ENCODE measurements around the gene GLIS1. TPM values are rescaled to one million over a fixed set of nuclear protein-coding genes. Genes with fewer than 3 reads are reported as not detected.

GLIS1 gene
- polyA plus RNA-seq, 3 donors, result not detected

DNA sequence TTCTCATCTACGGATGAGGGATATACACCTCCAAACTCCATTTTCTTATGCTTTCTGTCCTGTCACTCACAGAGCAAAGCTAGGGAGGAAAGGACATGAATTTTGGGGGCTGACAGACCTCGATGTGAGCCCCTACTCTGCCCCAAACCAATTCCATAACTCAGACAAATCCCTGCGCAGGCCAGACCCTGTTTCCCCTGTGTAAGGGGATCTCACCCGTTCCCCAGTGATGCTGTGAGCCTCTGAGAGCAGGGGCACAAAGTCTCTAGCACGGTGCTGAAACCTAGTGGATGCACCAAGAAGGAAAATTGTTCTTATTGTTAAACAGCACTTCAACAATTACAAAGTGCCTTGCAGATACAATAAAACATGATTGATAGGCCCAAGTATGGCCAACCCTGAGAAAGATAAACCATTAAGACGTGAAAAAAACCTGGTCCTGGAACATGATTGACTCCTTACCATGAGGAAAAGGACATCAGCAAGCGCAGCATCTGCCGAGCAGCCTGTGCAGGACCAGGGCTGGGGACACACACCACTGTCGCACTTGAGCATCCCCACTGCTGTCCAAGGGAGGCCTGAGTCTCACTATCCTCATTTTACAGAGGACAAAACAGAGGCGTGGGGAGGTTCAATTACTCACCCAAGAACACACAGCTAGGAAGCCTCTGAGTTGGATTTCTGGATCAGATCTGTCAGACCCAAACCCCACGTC lies 137.8 kb downstream of the GLIS1 start:
- Histone ChIP-seq H3K79me2 (ENCODE audit: insufficient read depth, low read length) (no peaks in the 10 kb centered on the region), H3K27me3 (ENCODE audit: control insufficient read depth in 2 of 2, insufficient read depth in 2 of 2, low read length in 2 of 2) (no peaks in the 10 kb centered on the region), H3K9me3 (replicated peaks in 1 of 2; ENCODE audit: control insufficient read depth in 1 of 2, insufficient read depth in 1 of 2, low read length in 2 of 2) (no peaks in the 10 kb centered on the region), H3K4me1 (ENCODE audit: control insufficient read depth in 1 of 2, insufficient read depth in 2 of 2, low read length in 2 of 2) (no peaks in the 10 kb centered on the region), H3K4me3 (replicated peaks in 1 of 3; ENCODE audit: low read depth in 2 of 3, low read length in 3 of 3) (no peak overlapping the region), H3K36me3 (replicated peaks in 1 of 2; ENCODE audit: control insufficient read depth in 1 of 2, insufficient read depth in 2 of 2, low read length in 2 of 2) (no peaks in the 10 kb centered on the region), H3K27ac (ENCODE audit: low read depth in 1 of 2, low read length in 2 of 2) (no peak overlapping the region), H3K4me2 (replicated peaks; ENCODE audit: extremely low read depth, low read length, poor library complexity, severe bottlenecking) (no peak overlapping the region), H4K20me1 (ENCODE audit: insufficient read depth, low read length) (no peaks in the 10 kb centered on the region), H2AFZ (ENCODE audit: insufficient read depth, low read depth, low read length, poor library complexity, severe bottlenecking) (no peak overlapping the region), H3K9ac (ENCODE audit: insufficient read depth, low read length, poor library complexity, severe bottlenecking) (no peak overlapping the region)
- Mint-ChIP-seq H3K27ac (no peak overlapping the region), H3K36me3 (no peaks in the 10 kb centered on the region), H3K27me3 (ENCODE audit: low read depth in 3 of 3) (peaks cover 0 to 12% (median 0%) of the 10 kb centered on the region in 3 donors), H3K4me1 (no peaks in the 10 kb centered on the region), H3K9me3 (no peaks in the 10 kb centered on the region), H3K4me3 (no peak overlapping the region)
- TF ChIP-seq, protein P1, sequence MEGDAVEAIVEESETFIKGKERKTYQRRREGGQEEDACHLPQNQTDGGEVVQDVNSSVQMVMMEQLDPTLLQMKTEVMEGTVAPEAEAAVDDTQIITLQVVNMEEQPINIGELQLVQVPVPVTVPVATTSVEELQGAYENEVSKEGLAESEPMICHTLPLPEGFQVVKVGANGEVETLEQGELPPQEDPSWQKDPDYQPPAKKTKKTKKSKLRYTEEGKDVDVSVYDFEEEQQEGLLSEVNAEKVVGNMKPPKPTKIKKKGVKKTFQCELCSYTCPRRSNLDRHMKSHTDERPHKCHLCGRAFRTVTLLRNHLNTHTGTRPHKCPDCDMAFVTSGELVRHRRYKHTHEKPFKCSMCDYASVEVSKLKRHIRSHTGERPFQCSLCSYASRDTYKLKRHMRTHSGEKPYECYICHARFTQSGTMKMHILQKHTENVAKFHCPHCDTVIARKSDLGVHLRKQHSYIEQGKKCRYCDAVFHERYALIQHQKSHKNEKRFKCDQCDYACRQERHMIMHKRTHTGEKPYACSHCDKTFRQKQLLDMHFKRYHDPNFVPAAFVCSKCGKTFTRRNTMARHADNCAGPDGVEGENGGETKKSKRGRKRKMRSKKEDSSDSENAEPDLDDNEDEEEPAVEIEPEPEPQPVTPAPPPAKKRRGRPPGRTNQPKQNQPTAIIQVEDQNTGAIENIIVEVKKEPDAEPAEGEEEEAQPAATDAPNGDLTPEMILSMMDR (IDR thresholded peaks at IDR 0.05), result no peak
- DNase-seq, result no peak
- intact Hi-C loops (cut with micrococcal nuclease), result no loop called here
- 91% methylated on average over 6 of the region's 11 CpGs for WGBS (ENCODE audit: insufficient coverage)

- H3K36me3 Mint-ChIP-seq, result no peaks in the 10 kb centered on the region
- peaks cover 0 to 13% (median 0%) of the 10 kb centered on the region in 3 donors for H3K27me3 Mint-ChIP-seq (ENCODE audit: low read depth in 3 of 3)
- Histone ChIP-seq H3K4me2 (replicated peaks; ENCODE audit: extremely low read depth, low read length, poor library complexity, severe bottlenecking) (no peak overlapping the region), H4K20me1 (ENCODE audit: insufficient read depth, low read length) (no peaks in the 10 kb centered on the region), H3K9me3 (replicated peaks in 1 of 2; ENCODE audit: control insufficient read depth in 1 of 2, insufficient read depth in 1 of 2, low read length in 2 of 2) (no peaks in the 10 kb centered on the region), H3K36me3 (replicated peaks in 1 of 2; ENCODE audit: control insufficient read depth in 1 of 2, insufficient read depth in 2 of 2, low read length in 2 of 2) (no peaks in the 10 kb centered on the region), H3K27ac (ENCODE audit: low read depth in 1 of 2, low read length in 2 of 2) (no peak overlapping the region), H3K4me3 (replicated peaks in 1 of 3; ENCODE audit: low read depth in 2 of 3, low read length in 3 of 3) (no peak overlapping the region), H3K4me1 (ENCODE audit: control insufficient read depth in 1 of 2, insufficient read depth in 2 of 2, low read length in 2 of 2) (no peaks in the 10 kb centered on the region), H3K79me2 (ENCODE audit: insufficient read depth, low read length) (no peaks in the 10 kb centered on the region), H3K27me3 (ENCODE audit: control insufficient read depth in 2 of 2, insufficient read depth in 2 of 2, low read length in 2 of 2) (no peaks in the 10 kb centered on the region), H2AFZ (ENCODE audit: insufficient read depth, low read depth, low read length, poor library complexity, severe bottlenecking) (no peak overlapping the region), H3K9ac (ENCODE audit: insufficient read depth, low read length, poor library complexity, severe bottlenecking) (no peak overlapping the region)
- DNase-seq, result no peak
- H3K4me1 Mint-ChIP-seq, result no peaks in the 10 kb centered on the region
- intact Hi-C loops (cut with micrococcal nuclease), result no loop called here
- TF ChIP-seq, protein P1 (IDR thresholded peaks at IDR 0.05), result no peak
- H3K9me3 Mint-ChIP-seq, result no peaks in the 10 kb centered on the region
- H3K27ac Mint-ChIP-seq, result no peak overlapping the region
- WGBS (ENCODE audit: insufficient coverage), result 80% methylated on average over 6 of the region's 8 CpGs
- no peak overlapping the region for H3K4me3 Mint-ChIP-seq
These were observed 138.4 kb downstream of the GLIS1 start for GRCh38 chr1:53600561-53600960.
